Fibroblast of skin of back (primary cell): ENCODE measurements around the gene ARHGAP1. TPM values are rescaled to one million over a fixed set of nuclear protein-coding genes. Genes with fewer than 3 reads are reported as not detected.

Source experiments
- DNase-seq: peaks from one replicate; pipeline ENCODE4 v3.0.0-alpha.2; 2013
- polyA plus RNA-seq, 2 experiments: library from polyadenylated mRNA; unstranded; fragments of 120-200 nt; gene quantifications; one replicate each; pipeline ENCODE4 v1.2.1, GENCODE V29; 2013; ENCODE audit not compliant: insufficient read length in 2 of 2

Gene ARHGAP1
- 107 TPM for polyA plus RNA-seq (2013, experiment 1 of 2; ENCODE audit: insufficient read length)
- polyA plus RNA-seq (2013, experiment 2 of 2; ENCODE audit: insufficient read length), result 170 TPM

DNA sequence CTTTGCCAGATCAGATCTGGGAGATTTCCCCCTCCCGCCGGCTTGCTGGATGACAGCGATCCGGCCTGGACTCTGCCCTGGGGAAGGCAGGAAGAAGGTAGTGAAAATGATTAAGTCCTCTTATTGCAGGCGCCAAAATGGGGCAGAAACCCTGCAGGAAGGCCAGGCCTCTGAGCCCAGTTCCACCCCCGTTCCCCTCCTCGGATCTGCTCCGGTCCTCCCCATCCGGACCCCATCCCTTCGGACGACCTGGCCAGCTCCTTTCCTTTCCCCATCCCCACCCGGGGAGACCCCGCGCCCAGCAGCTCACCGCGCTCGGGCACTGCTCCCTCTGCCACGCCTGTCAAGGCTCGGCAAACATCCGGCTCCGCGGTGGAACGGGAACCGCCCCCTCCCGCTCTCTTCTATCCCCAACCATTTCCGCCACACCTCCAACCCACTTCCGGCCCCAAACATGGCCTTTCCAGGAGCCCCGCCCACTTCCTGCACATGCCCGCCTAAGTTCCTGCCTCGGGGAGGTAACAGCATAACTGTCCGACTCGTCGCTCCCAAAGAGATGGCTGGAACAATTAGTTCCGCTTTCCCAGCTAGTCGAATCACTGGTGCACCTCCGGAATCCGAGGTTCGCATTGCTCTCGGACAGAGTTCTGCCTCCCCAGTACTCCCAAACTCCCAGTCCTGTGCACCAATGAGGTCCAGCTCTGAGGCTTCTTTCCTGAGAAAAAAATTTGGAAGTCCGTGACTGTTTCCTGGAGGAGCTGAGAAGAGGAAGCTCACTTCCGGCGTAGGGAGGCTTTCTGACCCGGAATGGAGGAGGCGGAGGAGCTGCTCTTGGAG, at the start of gene ARHGAP1, which contains the start of gene ZNF408:
ARHGAP1 (minus strand) TSS at position 379 of the 837 bp plus-strand sequence. CDS start 4,512 bp downstream, outside the sequence.
ZNF408 (plus strand) TSS at position 791 of the 837 bp plus-strand sequence; CDS start at position 808, 17 bp downstream.
- DNase-seq, result peak; percentile 99

DNA sequence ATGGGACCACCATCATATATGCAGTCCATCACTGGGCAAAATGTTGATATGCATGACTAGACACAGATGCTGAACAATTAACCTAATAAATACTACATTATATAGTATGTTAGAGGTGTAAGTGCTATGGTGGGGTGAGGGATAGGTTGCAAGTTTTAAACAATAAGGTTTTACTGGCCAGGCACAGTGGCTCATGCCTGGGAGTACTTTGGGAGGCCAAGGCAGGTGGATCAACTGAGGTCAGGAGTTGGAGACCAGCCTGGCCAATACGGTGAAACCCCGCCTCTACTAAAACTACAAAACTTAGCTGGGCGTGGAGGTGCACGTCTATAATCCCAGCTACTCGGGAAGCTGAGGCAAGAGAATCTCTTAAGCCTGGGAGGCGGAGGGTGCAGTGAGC, 46.7 kb upstream of the ARHGAP1 start:
- no peak for DNase-seq

DNA sequence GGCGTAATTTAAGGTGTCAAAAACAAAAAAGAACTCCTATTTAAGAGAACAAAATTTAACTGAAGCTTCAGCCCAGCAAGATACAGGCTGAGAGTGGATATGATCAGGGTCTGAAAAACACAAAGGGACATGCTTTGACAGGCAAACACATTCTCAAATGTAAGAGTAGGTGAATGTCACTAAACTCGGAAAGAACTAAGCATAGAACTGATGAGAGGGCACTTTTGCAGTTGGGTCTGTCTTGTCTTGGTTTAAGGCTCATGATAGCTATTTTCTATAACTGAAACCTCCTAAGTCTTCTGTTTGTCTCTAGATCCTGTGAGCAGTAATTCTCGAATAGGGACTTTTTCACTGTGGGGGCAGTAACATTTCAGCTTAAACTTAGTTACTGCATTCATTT, 45.6 kb upstream of the ARHGAP1 start:
- DNase-seq, result no peak

DNA sequence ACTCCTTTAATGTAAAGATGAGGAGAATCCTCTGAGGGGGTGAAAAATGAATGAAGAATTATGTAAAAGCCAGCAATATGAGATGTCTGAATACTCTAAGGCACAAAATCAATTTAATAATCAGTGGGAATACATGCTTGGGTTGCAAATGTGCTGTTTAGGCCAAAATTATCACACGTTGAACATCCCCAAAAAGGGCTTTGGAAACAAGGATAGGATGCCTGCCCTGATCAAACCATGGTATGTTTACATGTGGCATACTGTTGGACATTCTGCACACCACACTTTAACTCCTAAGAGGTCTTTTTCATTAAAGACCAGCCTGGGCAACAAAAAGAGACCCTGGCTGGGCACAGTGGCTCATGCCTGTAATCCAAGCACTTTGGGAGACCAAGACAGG, 44.9 kb upstream of the ARHGAP1 start:
- no peak for DNase-seq

DNA sequence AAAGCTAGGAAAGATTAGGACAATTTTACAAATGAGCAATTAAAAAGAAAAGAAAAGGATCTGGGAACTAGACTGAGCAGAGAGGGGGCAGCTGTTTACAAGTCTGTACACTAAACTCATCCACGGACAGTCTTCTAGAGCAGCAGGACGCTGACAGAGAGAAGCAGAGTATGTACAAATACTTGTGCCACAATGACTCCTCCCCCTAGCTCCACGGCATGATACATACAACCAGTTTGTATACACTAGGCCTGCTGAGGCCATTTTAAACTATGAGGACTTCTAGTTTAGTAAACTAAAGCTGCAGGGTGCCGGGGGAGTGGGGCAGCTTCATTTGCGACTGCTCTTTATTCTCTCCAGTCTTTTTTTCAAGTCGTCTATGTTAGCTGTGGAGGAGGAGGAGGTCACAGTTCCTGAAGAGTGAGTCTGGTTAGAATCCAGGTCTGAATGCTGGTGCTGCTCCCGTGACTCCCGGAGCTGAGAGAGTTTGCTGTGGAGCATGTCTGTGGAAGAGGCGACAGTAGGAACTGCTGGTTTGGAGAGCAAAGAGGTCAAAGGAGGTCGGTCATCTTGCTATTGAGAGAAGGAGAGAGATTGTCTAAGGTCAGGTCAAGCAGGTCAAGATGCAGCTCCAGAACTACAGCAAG, 43.4 kb upstream of the ARHGAP1 start:
- no peak for DNase-seq

DNA sequence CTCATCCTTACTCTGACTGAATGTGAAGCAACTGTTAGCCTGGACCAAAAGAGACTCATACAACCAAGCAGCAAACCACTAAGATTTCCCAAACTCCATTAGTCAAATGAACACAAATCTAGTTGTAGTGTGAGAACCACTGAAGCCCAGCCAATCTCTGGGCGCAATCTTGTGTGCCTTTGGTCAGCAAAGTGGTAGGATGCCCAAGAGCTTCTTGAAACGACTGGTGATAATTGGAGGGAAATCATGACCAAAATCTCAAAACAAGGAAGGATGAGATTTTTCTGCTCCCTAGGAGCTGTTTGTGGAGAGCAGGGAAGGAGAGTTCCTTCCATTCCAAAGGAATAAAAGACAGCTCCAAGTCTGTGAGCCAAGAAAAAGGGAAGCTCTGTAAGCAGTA, 42.6 kb upstream of the ARHGAP1 start:
- no peak for DNase-seq

DNA sequence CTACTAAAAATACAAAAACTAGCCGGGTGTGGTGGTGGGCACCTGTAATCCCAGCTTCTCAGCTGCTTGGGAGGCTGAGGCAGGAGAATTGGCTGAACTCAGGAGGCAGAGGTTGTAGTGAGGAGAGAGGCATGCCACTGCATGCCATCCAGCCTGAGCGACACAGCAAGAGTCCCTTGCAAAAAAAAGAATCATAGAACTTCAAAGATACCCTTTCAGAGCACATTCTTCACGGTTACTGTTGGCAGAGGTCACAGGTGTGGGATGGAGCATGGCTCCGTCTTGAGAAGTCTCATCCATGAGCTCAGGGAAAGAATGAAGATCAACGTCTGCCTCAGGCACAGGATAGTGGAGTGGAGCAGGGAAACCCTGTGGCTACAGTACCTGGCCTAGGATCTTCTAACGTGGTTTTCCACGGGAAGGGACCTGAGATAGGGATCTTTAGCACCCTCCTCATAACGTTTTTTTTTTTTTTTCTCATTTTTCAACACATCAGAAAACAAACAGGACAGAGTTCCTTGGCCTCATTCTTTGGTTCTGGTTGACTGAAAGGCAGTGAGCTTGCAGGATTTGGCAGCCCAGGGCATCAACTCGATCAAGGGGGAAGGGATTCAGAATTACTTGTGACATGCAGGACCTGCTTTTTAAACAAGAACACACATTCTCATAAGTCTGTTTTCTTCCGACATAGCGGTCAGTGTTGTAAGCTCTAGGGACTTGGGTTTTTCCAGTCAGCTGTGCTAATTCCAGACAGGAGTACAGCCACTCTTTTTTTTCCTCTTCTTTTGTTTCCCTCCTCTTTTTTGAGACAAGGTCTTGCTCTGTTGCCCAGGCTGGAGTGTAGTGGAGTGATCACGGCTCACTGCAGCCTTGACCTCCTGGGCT, 41.4 kb upstream of the ARHGAP1 start:
- DNase-seq, result no peak

DNA sequence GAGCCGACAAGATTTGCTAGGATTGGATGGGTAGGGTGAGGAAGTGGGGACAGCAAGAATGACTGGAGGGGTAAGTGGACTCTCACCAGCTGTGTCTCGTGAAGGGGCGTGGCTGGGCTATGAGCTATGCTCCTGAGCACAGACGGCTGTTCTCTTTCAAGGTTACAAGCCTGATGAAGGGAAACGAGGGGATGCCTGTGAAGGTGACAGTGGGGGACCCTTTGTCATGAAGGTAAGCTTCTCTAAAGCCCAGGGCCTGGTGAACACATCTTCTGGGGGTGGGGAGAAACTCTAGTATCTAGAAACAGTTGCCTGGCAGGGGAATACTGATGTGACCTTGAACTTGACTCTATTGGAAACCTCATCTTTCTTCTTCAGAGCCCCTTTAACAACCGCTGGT, 38.5 kb upstream of the ARHGAP1 start:
- no peak for DNase-seq

DNA sequence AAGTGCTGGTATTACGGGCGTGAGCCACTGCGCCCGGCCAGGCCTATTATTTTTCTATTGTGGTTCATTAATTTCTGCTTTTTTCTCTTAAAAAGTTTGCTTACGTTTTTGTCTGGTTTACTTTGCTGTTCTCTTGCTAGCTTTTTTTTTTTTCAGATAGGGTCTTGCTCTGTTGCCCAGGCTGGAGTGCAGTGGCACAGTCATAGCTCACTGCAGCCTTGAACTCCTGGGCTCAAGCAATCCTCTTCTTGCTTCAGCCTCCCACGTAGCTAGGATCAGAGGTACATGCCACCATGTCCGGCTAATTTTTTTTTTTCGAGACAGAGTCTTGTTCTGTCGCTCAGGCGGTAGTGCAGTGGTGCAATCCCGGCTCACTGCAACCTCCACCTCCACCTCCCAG, 37.3 kb upstream of the ARHGAP1 start:
- no peak for DNase-seq

DNA sequence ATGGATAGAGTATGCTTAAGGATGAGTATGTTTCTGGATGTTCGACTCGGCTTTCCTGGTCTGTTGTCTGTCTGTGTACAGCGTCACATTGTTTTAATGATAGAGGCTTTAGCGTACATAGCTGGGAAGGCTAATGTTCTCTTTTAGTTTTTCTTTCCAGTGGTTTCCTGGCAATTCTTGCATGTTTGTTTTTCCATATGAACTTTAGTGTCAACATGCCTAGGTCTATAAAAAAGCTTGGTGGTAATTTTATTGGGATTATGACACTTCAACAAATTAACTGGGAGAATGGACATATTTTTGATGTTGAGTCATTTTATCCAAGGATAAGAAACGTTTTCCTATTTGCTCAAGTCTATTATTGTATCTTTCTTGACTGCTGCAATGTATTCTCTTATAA, 36.2 kb upstream of the ARHGAP1 start:
- peak; percentile 58 for DNase-seq

DNA sequence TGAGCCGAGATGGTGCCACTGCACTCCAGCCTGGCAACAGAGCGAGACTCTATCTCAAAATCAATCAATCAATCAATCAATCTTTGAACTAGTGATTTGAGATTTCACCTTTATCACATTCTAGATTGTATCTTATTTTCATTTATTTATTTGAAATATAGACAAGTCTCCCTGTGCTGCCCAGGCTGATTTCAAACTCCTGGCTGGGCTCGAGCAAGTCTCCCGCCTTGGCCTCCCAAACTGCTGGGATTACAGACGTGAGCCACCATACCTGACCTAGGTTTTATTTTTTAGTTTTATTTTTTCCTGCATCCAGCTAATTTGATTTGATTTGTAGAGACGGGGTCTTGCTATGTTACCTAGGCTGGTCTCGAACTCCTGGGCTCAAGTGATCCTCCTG, 35.7 kb upstream of the ARHGAP1 start:
- DNase-seq, result no peak

DNA sequence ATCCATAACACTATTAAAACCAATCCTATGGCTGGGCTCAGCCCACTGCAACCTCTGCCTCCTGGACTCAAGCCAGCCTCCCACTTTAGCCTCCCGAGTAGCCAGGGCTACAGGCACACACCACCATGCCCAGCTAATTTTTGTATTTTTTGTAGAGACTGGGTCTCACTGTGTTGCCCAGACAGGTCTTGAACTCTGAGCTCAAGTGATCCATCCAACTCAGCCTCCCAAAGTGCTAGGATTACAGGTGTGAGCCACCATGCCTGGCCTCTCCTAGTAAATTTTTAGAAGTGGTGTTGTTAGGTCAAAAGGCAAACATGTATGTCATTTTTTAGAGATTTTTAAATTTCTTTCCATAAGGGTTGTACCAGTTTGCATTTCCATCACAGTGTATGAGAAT, 32.8 kb upstream of the ARHGAP1 start:
- no peak for DNase-seq

DNA sequence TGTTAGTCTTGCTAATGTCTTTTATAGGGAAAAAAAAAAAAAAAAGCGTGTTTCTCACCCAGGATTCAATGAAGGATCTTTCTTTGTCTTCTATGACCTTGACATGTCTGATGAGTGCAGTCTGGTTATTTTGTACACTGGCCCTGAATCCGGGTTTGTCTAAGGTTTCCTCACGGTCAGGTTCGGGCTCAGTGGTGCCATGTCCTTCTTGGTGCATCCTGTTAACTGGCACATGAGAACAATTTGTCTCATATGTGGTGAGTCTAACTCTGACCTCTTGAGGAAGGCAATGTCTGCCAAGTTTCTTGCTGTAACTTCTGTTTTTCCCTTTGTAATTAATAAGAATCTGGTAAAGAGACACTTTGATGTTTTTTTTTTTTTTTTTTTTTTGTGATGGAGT, 31.1 kb upstream of the ARHGAP1 start:
- no peak for DNase-seq

DNA sequence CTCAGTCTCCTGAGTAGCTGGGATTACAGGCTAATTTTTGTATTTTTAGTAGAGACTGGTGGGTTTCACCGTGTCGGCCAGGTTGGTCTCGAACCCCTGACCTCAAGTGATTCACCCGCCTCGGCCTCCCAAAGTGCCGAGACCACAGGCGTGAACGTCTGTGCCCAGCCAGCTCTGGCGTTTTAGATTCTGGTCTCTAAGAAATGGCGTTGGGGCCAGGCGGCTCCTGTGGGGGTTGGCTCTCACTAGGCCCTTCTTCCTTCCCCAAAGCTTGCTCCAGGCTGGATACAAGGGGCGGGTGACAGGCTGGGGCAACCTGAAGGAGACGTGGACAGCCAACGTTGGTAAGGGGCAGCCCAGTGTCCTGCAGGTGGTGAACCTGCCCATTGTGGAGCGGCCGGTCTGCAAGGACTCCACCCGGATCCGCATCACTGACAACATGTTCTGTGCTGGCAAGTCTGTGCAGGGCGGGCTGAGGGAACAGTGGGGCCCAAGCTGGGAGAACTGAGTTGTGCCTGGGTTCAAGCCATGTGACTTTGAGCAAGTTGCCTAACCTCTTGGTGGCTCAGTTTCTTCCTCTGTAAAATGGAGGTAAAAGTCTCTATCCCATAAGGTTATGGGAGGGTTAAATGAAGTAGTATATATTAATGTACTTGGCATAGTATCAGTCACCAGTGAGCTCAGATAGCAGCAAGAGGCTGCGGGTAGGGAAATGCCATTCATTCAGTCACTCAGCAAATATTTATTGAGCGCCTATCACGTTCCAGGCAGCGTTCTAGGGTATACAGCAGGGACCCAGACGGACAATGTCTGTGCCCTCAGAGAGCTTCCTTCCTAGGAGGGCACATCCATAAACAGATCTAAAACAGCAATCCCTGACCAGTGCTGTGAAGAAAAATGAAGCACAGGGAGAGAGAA, 28.9 kb upstream of the ARHGAP1 start:
- peak; percentile 30 for DNase-seq

DNA sequence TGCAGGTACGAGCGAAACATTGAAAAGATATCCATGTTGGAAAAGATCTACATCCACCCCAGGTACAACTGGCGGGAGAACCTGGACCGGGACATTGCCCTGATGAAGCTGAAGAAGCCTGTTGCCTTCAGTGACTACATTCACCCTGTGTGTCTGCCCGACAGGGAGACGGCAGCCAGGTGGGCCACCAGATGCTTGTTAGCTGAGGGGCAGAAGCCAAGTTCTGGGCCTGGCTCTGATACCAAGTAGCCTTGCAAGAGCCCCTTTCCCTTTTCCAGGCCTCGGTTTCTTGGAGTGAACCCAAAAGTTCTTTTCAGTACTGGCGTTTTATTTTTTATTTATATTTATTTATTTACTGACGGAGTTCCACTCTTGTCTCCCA, 28.2 kb upstream of the ARHGAP1 start:
- no peak for DNase-seq

DNA sequence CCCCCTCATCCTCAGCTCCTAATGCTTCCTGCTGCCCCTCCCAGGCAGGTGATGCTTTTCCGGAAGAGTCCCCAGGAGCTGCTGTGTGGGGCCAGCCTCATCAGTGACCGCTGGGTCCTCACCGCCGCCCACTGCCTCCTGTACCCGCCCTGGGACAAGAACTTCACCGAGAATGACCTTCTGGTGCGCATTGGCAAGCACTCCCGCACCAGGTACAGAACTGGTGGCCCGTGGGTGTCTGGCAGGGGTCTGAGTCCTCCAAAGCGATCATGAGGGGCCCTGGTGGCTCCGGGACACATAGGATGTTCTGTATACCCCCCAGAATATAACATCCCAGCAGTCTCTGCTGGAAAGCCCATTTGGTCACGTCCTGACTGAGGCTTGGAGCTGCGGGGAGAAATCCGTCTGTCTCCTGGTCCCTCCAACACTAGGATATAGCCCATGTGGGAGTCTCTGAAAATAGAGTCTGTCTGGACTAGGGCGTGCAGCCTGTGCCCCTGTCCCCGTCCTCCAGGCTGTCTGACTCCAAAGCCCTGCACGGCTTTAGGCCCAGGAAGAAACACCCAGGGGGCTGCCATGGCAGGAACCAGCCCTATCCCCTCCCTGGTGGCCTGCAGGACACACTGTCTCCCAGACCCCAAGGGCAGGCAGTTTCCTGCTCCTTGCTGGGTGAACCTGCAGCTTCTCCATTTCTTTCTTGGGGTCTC, 27.7 kb upstream of the ARHGAP1 start:
- DNase-seq, result no peak

DNA sequence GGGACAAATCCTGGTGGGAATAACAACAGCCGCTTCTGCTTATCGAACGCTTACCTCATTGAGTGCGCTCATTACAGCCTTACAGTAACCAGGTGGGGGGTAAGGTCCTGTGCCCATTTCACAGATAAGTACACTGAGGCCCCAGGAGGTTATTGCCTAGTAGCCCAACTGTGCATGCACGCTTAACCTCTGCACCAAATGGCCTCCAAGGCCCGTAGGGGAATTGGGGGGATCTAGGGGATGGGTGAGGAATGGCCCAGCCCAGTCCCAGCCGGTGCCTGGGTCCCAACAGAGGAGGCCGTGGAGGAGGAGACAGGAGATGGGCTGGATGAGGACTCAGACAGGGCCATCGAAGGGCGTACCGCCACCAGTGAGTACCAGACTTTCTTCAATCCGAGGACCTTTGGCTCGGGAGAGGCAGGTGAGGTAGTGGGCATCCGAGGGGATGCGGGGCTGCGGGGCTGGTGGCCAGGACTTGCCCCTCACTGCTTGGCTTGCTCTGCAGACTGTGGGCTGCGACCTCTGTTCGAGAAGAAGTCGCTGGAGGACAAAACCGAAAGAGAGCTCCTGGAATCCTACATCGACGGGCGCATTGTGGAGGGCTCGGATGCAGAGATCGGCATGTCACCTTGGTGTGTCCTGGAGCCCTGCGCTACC, 25.9 kb upstream of the ARHGAP1 start:
- DNase-seq, result no peak

DNA sequence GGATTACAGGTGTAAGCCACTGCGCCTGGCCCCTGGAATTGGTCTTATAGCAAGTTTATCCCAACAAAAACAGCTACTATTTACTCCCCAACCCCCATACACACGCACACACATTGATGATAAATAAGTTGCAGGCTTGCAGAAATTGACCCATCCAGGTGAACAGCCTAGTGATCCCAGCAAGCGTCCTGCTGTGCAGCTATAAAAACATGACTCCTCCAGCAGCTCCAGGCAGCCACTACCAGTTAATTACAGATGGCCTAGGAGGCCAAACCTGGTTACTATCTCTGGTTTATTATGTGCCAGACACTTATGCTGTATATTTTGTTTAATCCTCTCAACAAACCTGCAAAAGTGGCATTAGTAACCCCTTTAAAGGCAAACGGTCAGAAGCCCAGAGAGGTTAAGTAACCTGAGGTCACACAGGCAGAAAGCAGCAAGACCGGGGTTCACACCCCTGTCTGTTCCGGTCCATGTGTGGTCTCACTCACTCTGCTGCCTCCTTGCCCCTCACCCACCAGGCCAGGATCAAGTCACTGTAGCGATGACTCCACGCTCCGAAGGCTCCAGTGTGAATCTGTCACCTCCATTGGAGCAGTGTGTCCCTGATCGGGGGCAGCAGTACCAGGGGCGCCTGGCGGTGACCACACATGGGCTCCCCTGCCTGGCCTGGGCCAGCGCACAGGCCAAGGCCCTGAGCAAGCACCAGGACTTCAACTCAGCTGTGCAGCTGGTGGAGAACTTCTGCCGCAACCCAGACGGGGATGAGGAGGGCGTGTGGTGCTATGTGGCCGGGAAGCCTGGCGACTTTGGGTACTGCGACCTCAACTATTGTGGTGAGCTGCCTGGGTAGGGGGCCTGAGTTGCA, 25.2 kb upstream of the ARHGAP1 start:
- DNase-seq, result no peak

DNA sequence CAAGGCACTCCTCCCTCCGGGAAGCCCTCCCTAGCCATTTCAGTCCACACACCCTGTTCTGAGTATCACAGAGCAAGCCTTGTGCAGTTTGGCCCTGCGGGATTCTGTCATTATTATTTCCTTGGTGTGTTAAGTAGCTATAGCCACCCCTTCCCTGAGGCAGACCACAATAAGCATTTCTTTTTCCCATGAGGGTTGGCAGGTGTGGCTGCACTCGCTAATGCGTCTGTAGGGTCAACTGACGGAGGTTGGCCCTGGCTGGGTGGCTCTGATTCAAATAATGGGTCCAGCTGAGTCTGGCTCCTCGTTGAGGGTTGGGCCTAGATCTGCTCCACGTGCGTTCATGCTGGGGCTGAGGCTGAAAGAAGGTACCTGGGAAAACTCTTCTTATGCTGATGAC, 23.7 kb upstream of the ARHGAP1 start:
- peak; percentile 18 for DNase-seq

DNA sequence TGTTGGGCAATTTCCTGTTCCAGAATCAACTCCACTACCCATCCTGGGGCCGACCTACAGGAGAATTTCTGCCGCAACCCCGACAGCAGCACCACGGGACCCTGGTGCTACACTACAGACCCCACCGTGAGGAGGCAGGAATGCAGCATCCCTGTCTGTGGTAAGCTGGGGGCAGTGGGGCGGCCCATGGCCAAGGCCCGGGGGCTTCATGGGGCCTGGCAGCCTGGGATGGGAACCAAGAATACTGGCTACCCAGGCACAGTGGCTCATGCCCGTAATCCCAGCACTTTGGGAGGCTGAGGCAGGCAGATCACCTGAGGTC, 22.9 kb upstream of the ARHGAP1 start:
- DNase-seq, result no peak
